HG03457 (cell line): ENCODE measurements around the gene TREM2.
A peak's percentile ranks its signal among the peaks of the same experiment; 100 is the strongest.
"Not testable (repeated sequence)": the region's sequence is repeated elsewhere in the genome, so short reads cannot be mapped to it uniquely, and the experiment has no call there.

Experiments
- ATAC-seq: cut with Tn5 transposase; IDR thresholded peaks from one replicate; pipeline ENCODE4 v1.9.1; 2021; ENCODE audit warnings: moderate number of reproducible peaks; ENCODE audit not compliant: unreplicated experiment

The TREM2 gene

GRCh38 chr6:41162687-41163418 is at the start of gene TREM2:
TREM2 (minus strand) TSS chr6:41163116; CDS start chr6:41163082, 34 bp downstream.
- ATAC-seq, result no peak

- no peak for ATAC-seq
Observed at GRCh38 chr6:41209547-41210320, 46.8 kb upstream of the TREM2 start.

GRCh38 chr6:41208439-41209106 is 45.7 kb upstream of the TREM2 start:
- ATAC-seq, result no peak

GRCh38 chr6:41204156-41204555 is 41.2 kb upstream of the TREM2 start:
- no peak for ATAC-seq

GRCh38 chr6:41201764-41202173 is 38.9 kb upstream of the TREM2 start:
- ATAC-seq, result no peak

- ATAC-seq, result no peak
Observed at GRCh38 chr6:41200901-41201763, 38.2 kb upstream of the TREM2 start, which contains the start of gene TREML2. TREML2 (minus strand) TSS chr6:41201149; CDS start chr6:41201008, 141 bp downstream.

- peak; percentile 24 for ATAC-seq
Observed at GRCh38 chr6:41200296-41200900, 37.5 kb upstream of the TREM2 start.

GRCh38 chr6:41199552-41200246 is 36.8 kb upstream of the TREM2 start:
- peak; percentile 45 for ATAC-seq

GRCh38 chr6:41197234-41197633 is 34.3 kb upstream of the TREM2 start:
- no peak for ATAC-seq

GRCh38 chr6:41194386-41194785 is 31.5 kb upstream of the TREM2 start:
- no peak for ATAC-seq

GRCh38 chr6:41193884-41194283 is 31.0 kb upstream of the TREM2 start:
- ATAC-seq, result no peak

GRCh38 chr6:41193171-41193734 is 30.3 kb upstream of the TREM2 start:
- no peak for ATAC-seq

- no peak for ATAC-seq
Observed at GRCh38 chr6:41191569-41191968, 28.7 kb upstream of the TREM2 start.

GRCh38 chr6:41190791-41191190 is 27.9 kb upstream of the TREM2 start:
- ATAC-seq, result no peak

- ATAC-seq, result no peak
Observed at GRCh38 chr6:41189967-41190366, 27.1 kb upstream of the TREM2 start.

GRCh38 chr6:41189046-41189445 is 26.1 kb upstream of the TREM2 start:
- not testable (repeated sequence) for ATAC-seq

GRCh38 chr6:41187924-41188886 is 25.3 kb upstream of the TREM2 start:
- no peak for ATAC-seq

- ATAC-seq, result no peak
Observed at GRCh38 chr6:41186031-41186562, 23.2 kb upstream of the TREM2 start.
